ENCODE data around the gene NHSL1.

The NHSL1 gene, protein sequence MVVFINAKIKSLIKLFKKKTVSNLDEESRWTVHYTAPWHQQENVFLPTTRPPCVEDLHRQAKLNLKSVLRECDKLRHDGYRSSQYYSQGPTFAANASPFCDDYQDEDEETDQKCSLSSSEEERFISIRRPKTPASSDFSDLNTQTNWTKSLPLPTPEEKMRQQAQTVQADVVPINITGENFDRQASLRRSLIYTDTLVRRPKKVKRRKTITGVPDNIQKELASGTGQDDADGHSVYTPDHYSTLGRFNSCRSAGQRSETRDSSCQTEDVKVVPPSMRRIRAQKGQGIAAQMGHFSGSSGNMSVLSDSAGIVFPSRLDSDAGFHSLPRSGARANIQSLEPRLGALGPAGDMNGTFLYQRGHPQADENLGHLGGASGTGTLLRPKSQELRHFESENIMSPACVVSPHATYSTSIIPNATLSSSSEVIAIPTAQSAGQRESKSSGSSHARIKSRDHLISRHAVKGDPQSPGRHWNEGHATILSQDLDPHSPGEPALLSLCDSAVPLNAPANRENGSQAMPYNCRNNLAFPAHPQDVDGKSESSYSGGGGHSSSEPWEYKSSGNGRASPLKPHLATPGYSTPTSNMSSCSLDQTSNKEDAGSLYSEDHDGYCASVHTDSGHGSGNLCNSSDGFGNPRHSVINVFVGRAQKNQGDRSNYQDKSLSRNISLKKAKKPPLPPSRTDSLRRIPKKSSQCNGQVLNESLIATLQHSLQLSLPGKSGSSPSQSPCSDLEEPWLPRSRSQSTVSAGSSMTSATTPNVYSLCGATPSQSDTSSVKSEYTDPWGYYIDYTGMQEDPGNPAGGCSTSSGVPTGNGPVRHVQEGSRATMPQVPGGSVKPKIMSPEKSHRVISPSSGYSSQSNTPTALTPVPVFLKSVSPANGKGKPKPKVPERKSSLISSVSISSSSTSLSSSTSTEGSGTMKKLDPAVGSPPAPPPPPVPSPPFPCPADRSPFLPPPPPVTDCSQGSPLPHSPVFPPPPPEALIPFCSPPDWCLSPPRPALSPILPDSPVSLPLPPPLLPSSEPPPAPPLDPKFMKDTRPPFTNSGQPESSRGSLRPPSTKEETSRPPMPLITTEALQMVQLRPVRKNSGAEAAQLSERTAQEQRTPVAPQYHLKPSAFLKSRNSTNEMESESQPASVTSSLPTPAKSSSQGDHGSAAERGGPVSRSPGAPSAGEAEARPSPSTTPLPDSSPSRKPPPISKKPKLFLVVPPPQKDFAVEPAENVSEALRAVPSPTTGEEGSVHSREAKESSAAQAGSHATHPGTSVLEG (N-terminal part only)

DNA sequence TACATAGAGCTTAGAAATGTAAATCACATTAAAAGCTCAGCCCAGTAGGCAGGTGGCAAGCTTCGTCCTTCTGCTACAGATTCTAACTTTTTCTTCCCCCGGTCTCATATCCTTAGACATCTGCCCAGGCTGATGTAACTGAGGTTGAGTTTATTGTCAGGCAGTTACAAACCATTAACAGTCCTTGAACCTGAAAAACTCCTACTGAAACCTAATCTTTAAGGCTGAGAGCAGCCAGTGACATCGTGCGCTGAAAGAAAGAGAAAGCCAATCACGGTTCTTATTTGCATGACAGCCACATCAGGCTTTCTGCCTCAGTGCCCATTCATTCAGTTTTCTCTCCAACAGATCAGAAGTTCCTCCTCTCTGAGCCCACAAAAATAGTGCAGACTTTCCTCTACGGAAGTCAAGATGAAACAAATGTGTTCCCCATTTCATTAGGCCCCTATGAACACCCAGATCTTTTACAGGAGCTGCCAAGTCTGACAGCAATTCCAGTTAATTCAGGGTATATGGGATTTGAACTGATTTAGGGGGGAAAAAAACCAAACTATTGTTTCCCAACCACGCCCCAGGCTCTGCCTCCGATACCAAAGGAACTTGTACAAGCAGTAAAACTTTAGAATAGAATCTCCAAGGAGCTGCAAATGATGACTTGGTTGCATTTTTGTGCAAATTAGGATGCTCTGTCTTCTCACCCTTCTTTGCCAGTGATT lies at the start of gene NHSL1:
NHSL1 (minus strand) TSS at position 192 of the 716 bp plus-strand sequence. CDS start 204 bp downstream, outside the sequence.
- DNase-seq (ENCODE audit: low spot score): no peak

DNA sequence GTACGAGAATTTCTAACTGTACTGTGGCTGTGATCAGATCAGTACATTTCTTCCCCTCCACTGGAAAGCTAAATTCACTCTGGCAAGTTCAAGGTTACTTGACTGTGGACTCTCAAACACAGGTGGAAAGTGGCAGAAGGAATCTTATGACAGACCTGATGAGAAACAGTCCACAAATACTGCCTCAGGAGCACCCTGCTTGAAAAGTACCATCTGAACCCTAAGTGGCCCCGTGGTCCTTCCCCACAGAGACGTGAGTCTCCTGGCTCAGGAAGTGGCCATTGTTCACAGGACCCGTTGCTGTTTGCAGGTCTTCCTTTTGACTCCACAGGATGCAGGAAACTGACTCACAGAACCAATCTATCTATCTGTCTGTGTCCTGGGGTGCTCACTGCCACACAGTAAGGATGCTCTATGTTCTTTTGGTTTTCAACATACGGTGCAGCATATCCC lies 47.5 kb upstream of the NHSL1 start:
- DNase-seq (ENCODE audit: low spot score): no peak

DNA sequence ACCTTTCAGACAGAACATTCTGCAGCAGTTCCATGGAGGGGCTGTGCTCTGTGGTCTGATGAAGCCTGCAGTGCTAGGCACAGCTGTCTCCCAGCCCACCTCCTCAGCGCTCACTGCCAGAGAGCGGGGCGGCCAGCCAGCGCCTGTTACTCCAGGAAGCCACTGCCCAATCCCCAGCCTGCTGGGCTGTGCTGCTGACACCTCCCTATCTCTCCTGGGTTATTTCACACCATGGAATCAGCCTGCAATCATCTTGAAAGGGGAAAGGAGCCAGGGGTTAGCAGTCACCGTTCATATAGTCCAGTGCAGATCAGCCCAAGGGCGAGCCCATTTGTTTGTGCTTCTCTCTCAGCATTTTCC lies 46.3 kb upstream of the NHSL1 start:
- DNase-seq (ENCODE audit: low spot score): no peak

DNA sequence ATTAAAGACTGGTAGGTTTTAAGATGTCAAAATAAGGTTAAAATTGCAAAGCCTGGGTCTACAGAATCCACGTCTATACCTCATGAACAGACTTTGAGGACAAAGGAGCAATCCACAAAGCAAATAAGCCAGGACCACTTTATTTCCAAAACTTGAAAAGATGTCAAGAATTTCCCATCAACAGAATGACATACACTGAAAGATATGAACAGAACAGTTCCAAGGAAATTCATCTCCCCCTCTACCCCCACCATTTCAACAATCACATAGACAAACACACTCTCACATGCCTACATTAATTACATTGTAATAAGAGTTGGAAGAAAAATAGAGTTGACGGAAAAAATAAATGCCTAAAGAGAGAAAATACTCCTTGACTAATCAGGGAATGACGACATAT lies 45.2 kb upstream of the NHSL1 start:
- DNase-seq (ENCODE audit: low spot score): no peak

DNA sequence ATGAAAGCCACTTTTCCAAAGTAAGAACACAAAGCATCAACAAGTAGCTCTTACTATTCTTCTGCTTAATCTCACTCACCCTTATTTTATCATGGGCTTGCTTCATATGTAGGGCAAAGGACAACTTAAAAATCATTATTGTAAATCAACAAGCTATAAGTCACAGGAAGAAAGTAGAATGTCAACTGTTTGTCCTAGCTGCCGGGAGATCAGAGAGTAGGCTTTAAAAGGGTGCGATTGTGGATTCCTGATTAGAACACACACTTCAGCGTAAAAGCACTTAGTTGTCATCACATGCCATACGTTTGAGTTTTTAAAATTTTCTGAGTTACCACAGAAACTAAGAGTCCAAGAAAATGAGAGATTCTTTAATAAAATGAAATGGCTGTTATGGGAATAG lies 44.4 kb upstream of the NHSL1 start:
- DNase-seq (ENCODE audit: low spot score): no peak

DNA sequence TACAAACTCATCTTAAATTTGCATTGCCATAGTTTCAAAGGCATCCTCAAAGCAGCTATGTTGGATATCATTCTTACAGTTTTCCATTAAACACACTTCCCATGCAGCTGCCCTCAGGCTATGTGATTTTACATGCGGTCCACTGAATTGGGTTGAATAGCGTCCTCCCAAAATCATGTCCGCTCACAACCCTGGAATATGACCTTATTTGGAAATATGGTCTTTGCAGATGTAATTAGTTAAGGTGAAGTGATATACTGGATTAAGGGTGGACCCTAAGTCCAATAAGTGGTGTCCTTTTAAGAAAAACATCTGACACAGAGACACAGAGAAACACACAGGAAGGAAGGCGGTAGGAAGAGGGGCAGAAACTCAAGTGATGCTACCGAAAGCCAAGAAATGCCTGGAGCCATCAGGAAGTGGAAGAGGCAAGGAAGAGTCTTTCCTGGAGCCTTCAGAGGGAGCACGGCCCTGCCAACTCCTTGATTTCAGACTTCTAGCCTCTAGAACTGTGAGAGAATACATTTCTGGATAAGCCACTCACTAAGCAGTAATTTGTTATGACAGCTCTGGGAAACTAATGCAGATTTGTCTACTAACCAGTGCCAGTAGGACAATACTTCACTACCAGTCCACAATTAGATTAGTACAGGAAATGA lies 42.7 kb upstream of the NHSL1 start:
- no peak for DNase-seq (ENCODE audit: low spot score)

DNA sequence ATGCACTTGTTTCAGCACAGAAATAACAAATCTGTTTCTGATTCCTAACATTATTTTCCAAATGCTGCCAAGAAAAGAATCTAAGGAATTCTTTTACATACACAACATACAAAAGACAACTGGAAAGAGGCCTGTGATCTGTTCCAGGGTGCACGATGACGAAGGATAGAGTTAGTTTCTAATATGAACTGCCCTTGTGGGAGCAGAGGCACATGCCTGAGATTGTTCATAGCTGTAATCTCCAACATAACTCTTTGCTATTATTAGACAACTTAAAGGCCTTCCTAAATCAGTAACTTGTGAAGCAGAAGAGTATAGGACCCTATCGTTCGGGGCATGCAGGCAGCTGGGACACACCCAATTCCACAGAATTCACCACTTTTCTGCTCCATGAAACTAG lies 41.2 kb upstream of the NHSL1 start:
- DNase-seq (ENCODE audit: low spot score): peak; percentile 67

DNA sequence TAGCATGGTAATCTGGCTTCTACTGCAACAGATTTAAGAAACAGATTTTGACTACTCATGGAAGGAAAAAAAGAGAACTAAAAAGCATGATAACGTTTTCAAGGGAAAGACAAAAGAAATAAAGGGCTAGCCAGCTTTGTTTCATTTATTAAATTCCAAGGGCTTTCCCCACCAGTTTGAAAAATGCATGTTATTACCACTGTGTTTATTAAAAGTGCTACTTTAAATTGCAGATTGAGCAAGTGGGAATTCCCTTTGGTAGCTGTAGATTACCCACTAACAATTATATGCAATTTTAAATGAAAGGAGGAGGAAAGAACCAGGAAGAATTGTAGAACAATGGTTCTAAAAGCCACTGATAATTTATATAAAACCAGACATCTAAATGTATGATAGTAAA lies 40.6 kb upstream of the NHSL1 start:
- DNase-seq (ENCODE audit: low spot score): no peak

DNA sequence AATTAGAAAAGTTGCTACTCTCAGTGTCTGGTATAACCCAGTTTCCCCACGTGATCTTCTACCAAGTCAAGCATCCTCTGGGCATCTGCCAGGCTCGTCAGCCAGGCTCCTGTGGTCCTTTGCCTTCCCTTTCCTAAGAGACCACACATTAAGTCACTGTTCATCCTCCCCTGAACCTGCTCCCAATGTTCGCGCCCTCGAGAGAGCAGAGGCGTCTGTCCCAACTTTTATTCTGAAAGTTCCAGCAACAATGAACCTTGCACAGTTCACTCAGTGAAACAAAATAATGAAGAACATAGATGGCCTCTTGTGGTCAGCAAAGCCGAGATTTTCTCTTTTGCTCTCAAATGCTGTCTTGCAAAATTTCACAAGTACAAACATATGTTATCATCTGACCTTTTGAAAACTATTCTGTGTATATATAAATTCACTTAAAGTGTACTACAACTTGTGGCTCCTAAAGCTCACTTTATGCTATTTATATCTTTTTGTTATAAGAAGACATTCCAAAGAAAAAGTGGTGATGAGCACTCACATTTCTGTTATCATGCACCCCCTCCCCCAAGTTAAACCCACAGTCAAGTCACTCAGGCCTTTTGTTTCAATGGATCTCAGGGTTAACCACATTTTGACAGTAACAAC lies 39.2 kb upstream of the NHSL1 start:
- no peak for DNase-seq (ENCODE audit: low spot score)

DNA sequence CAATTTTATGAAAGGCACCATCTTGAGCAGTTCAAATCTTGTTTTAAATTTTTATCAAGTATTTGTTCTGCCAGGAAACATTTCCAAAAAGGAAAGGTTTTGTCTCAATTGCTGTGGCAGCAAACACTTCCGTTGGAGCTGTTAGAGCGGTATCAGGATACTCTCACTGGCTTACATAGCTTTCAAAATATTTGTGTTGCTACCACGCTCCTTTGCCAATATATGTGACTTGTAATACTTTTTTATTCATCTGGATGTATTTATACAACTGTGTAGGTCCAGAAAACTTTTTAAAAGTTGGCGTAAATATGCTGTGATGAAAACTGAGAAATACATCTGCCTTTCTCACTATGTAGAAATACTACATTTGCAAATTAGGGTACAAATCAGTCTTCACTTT lies 37.8 kb upstream of the NHSL1 start:
- DNase-seq (ENCODE audit: low spot score): no peak

DNA sequence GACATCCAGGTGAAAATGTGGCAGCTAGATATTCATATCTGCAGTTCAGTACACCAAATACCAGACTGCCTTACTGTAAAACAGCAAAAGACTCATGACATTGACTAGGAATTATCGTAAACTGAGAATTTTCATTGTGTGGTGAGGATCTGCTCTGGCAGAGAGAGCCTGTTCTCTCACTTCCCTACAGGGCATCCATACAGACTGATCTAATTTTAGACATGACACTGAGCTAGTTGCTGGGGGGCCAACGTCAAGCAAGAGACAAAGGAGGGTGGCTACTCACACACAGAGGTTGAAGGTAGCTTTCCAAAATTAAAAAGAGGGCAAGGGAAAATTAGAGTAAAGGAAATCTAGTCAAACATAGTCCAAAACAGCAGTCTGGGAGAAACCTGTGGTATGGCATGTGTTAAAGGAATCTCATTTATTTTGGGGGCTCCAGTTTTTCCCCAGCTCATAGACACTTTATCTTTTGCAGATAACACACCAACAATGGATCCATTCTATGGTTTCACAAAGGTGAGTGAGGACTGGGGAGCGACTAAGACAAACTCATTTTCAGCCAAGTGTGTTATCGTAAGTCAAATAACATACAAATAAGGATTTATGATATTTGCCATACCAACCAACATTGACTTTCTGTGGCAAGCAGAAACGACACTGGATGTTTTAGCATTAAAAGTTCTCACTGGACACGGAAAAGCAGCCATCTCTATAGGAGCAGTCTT lies 36.6 kb upstream of the NHSL1 start:
- DNase-seq (ENCODE audit: low spot score): no peak

DNA sequence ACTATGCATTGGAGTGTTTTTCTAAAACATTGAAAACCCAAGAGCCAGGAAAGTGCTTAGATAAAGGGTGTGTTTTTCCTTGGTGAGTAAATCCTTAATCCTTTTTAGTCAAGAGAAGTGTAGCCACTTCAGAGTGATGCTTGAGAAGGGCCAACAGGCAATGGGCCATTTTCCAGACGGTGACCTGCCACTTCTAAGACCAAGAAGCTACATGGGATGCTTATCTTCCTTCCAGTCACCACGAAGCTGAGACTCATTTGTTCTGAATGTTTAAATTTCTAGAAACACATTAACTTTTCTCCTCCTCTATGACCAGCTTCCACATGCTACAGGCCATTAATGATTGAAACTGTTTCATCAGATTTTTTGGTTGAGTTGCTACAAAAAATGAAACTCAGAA lies 34.4 kb upstream of the NHSL1 start:
- DNase-seq (ENCODE audit: low spot score): no peak

DNA sequence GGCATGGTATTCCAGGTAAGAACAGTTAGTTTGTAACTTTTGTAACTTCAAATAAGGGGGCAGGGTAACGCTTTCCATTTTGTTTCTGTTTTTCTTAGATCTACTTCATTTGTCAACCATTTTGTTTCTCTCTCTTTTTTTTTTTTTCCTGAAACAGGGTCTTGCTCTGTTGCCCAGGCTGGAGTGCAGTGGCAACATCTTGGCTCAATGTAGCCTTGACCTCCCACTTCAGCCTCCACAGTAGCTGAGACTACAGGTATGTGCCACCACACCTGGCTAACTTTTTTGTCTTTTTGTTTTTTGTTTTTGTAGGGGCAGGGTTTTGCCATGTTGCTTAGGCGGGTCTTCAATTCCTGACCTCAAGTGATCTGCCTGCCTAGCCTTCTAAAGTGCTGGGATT lies 32.1 kb upstream of the NHSL1 start:
- DNase-seq (ENCODE audit: low spot score): no peak

DNA sequence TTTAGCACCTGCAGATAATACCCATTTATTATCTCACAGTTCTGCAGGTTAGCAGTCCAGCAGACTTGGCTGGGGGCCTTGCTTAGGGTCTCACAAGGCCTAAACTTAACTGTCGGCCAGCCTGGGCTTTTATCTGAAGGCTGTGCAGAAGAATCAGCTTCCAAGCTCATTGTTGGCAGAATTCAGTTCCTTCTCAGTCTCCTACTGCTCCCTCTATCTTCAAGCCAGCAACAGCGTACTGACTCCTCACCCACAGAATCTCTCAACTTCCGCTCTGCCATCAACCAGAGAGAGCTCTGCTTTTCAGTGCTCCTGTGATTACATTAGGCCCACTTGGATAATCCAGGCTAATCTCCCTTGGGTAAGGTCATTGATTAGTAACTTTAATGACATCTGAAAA lies 30.2 kb upstream of the NHSL1 start:
- no peak for DNase-seq (ENCODE audit: low spot score)

DNA sequence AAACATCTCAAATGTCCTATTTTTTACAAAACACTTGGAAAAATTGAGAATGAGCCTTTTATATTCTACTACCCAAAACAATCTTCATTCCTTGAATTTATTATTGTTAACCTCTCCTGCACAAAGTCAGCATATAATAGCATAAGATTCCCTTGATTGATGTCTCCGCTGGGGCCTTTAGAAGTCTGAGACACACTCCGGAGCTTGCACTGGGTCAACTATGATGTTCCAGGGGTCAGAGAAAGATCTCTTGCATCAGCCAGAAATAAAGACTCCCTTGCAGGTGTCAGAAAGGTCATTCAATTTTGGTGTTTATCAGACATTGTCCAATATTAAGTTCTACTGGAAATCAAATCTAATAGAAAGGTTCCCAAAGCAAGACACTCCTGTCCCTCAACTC lies 29.7 kb upstream of the NHSL1 start:
- DNase-seq (ENCODE audit: low spot score): no peak

DNA sequence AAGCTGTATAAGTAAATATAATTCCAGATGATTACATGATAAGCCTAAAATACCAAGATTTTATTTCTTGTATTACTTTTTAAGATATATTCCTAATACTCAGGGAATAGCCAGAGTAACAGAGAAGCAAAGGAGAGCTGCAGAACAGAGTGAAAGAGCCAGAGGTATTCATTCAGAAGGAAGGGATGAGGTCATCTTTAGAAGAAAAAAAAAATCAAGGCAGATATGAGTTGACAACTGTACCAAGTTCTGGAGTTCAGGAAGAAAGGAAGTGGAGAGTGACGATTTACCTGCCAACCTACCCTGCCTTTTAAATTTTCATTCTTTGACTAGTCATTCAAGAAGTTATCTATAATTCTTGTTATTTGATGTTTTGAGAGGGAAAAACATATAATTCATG lies 28.8 kb upstream of the NHSL1 start:
- DNase-seq (ENCODE audit: low spot score): no peak

DNA sequence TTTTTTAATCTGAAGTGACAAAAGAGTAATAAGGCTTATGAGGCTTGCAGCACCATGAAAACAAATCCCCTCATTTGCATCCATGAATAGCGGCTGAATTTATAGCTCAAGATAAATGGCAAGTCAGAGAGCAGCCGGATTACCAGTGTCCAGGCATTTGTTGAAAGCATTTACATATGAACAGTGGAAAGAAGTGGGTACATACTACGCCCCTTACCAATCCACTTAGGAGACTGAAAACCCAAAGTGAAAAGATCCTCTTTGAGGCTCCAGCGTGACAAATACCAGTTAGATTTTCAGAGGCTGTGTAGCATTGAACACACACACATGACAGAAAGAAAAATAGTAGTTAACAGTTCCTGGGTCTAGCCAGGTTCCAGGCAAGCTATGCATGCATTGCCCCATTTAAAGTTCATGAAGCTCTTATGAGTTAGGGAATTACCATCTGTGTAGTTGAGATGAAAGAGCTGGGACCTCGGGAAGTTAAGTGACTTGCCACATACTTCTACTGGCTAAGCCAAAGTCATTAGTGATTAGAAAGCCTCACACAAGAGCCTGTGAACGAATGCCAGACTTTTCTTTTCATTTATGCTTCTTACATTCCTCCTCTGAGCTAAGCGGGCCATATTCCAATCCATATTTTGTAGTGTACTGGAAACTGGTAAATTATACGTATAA lies 28.3 kb upstream of the NHSL1 start:
- DNase-seq (ENCODE audit: low spot score): no peak

DNA sequence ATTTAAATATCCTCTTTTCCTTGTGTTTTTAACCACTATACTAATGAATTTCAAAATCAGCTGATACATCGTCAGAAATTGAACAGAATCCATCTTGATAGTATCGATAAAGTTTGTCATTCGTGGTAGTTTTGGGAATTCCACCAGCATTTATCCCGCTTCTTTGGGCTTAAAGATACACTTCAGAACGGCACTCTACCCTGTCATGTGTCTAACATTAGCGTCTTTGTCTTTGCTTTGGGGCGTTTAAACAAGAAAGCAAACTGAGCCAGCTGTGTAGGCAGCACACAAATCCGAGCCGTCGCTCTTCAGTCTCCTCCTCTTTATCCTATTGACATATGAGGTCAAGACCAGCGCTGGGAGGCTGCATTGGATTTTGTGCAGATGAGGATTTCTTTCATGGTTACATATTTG lies 27.5 kb upstream of the NHSL1 start:
- no peak for DNase-seq (ENCODE audit: low spot score)

DNA sequence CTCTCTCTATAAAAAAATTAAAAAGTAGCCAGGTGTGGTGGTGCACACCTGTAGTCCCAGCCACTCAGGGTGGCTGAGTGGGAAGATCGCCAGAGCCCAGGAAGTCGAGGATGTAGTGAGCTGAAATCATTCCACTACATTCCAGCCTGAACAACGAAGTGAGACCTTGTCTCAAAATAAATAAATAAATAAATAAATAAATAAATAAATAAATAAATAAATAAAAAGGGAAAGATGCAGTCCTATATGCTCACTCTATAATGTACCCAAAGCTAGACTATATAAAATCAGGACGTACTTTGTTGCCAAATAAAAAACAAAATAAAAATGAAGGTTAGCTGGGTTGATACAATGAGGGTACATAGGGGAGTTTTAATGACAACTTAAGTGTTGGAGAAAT lies 26.1 kb upstream of the NHSL1 start:
- DNase-seq (ENCODE audit: low spot score): no peak

DNA sequence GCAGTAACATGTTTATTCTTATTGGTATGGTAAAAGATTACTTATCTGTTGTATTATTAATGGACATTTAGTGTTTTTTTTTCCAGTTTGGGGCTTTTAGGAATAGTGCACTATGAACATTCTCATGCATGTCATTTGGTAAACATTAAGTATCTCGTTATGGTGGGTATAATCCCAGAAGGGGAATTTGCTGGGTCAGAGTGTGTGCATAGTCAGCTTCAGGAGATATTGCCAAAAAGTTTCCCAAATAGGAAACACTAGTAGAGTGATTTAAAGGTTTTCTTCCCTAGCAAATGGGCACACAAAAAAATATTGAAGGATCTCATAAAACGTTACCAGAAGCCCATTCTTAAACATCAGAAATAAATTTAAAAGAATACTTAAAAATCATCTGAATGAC lies 25.2 kb upstream of the NHSL1 start:
- no peak for DNase-seq (ENCODE audit: low spot score)
